RCC 7860 (cell line): Measurements from ENCODE around the gene SPATA24.
"Not testable (repeated sequence)": the region's sequence is repeated elsewhere in the genome, so short reads cannot be mapped to it uniquely, and the experiment has no call there.

Experiments
- DNase-seq: peaks from one replicate; pipeline ENCODE4 v3.0.0-alpha.2; 2015; ENCODE audit warnings: low spot score
- FAIRE-seq: peaks from 2 replicates; lab custom pipeline; 2012; peaks lifted over from hg19 to GRCh38; lab: Jason Lieb, UNC

SPATA24 gene

DNA sequence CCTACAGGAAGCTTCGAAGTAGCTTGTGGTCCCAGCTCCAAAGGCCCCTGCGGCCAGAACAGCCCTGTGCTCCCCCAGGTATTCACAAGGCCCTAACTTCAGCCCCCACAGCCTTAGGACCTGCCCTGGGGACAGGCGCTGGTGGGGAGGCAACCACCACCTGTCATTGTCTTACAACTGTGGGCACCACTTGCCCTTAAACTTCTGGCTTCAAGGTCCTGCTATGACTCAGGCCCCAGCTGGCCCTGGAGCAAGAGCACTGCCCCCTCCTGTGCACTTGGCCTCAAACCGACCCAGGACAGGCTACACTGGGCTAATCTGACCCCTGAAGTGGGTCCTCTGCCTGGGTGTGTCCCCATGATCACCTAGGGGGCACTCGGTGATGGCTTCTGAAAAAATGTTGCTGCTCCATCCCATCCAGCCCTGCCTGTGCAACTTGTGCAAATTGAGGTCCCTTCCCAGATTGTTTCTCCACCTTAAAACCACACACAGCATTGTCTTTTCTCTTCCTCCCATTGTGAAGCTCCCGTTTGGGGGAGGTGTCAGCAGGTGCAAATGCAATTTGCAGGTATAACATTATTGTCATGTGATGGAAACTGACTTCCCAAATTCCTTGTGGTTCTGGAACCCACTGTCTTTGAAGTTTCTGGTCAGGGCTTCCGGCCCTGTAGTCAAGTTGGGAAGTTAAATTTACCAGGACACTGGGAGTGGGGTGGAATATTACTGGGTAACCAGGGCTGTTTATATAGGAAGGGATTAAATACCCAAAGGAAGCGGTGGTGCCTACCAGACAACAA is 7.8 kb downstream of the SPATA24 start:
- no peak for FAIRE-seq
- DNase-seq = no peak

DNA sequence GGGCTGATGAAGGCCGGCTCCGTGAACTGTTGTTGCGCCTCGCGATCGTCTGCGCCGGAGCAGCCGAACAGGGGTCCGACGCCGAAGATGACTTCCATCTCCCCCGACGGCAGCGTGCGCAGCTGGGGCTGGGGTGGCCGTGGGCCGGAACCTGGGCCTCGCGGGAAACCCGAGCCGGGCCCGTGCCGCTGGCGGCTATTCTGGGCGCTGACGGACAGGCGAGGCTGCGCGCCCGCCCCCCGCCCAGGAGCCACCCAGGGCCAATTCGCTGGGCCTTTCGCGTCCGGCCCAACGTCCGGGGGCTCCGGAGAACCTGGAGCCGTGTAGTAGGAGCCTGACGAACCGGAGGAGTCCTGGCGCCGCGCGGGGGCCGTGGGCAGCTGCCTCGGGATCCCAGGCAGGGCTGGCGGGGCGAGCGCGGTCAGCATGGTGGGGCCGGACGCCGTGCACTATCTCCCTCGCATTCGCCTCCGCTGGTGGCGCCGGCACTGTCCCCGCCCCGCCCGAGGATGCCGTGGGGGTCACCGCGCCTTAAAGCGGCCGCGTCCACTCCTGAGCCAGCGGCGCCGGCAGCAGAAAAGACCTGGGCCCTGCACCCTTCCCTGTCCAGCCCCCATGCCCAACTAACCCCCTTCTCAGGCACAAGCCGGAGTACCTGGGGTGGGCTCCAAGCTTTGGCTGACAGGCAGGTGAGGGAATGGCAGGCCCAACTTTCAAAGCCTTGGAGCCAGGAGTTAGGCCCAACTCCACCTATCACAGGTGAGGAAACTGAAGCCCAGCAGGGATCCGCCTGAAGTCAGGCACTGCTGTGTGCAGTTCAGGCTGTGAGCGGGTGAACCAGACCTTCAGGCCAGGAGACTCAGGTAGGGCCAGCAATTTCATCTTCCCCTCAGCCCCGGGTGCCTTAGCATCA is 9.0 kb downstream of the SPATA24 start, which contains the start of gene PROB1:
PROB1 (minus strand) TSS at position 451 of the 913 bp plus-strand sequence; CDS start at position 428, 23 bp downstream.
- DNase-seq = no peak
- no peak for FAIRE-seq

DNA sequence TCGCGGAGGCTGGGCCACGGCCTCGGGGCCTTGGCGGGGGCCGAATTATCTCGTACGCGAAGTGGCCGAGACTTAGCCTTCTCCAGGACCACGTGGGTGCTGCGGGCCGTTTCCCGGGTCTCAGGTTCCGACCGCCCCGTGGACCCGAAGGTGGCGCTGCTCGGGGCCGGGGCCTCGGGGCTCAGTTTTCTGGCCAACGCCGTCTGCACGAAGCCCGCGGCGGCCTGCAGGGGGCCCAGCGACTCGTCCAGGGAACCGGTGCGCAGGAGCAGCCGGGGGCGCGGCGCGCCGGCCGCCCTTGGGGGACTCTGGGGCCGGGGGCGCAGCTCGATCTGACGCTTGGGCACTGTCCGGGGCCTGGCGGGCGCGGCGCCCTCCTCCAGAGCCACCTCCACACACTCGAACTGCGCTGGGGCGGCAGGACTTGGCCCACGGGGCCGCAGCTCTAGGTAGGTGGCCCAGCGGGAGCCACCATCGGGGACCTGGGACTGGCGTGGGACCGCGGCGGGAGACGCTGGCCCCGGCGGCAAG is 9.7 kb downstream of the SPATA24 start:
- no peak for DNase-seq
- no peak for FAIRE-seq

DNA sequence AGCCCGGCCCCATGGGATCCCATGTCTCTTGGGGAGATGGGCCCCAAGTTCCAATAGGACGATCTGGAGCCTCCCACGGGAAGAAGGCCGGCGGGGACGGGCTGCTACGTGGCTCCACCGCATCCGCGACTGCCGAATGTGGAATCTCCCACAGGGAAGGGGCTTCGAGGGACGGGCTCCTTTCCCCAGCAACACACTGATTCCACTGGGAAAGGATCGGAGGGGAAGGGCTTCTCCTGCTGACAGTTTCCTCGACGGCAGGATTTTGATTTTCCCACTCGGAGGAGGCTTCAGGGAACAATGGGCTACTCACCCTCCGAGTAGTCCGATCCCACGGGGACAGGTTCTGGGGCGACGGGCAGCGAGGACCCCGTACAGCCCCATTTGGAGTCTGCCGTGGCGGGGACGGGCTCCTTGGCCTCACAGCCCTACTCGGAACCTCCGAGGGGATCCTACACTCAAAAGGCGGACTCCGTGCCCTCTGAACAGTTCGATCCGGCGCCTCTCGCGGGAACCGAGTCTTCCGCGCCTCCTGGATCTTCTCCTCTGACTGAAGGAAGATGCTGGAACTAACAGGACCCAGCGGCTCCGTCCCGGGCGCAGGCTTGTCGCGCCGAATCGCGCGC is 10.3 kb downstream of the SPATA24 start:
- FAIRE-seq (no peak), DNase-seq (no peak)

DNA sequence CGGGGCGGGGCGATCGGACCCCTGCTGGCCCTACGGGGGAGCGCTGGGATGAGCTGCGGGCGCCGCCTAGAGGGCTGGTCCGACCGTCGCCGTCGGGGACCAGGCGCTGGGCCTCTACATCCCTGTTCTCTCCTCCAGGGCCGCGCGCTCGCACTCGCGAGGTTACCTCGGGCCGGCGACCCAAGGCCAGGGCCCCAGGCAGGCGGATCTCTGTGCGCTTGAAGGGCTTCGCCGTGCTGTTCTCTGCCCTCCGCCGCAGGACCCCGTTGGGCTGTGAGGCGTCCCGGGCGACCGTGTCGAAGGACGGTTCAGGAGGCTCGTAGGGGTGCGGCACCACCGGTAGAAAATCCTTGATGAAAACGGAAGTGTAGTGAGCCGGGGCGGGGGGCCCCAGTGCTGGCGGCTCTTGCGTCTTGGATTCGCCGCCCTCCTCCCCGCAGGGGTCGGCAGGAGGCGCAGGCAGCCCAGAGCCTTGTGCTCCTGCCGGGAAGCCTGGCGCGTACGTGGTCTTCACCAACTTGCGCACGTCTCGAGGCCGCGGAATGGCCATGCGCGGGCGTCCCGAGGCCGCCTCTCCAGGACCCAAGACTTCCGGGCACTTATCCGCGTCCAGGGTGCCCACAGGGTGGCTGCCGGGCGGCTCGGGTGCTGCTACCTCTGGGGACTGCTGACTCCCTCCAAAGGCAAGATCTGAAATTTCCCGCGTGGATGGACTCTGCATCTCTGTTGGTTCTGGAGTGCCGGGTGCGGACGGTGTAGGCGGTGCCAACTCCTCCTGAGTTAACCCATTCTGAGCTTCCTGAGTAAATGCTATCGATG is 11.0 kb downstream of the SPATA24 start:
- FAIRE-seq (no peak), DNase-seq (no peak)

DNA sequence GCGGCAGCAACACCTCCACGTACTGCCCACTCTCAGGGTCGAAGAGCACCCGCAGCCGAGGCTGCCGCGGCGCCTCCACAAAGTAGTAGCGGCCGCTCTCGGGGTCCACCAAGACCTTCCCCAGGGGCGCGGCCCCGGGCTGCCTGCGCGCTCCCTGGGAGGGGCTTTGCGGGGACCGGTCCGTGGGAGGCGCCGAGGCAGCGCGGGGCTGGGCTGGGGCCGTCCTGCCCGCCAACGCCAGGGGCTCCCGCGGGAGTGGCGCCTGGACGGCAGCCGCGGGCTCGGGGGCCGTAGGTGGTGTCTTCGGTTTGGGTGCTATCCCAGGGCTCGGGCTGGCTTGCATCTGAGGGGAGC is 11.6 kb downstream of the SPATA24 start:
- FAIRE-seq = no peak
- DNase-seq = no peak

DNA sequence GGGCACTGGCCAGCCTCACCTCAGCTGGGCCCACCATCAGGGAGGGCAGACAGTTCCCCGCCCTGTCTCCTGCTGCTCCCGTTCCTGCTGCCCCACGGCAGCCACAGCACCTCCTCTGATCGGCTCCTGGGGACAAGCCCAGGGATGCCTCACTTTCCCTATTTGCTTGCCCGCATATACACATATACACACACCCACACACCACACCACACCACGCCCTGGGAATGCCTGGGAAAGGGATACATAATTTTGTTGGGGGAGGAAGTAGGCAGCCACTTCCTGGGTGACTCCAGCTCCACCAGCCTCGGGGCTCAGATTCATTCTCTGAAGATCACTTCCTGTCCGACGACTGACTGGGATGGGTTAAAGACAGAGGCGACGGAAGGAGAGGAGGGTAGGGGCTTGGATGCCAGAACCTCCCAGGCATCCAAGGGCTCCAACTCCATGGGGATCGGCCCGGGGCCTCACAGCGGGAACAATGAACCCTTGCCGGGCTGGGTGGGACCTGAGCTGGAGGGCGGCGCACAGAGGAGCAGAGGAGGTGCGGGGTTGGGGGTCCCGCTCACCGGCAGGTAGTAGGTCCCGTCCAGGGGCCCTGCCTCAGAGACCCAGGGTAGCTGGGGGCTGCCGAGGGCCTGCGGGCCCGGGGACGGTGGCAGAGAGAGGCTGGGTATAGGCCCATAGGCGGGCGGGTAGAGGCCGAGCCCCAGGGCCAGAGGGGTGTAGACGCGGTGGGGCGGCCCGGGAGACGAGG is 12.1 kb downstream of the SPATA24 start:
- FAIRE-seq (no peak), DNase-seq (no peak)

DNA sequence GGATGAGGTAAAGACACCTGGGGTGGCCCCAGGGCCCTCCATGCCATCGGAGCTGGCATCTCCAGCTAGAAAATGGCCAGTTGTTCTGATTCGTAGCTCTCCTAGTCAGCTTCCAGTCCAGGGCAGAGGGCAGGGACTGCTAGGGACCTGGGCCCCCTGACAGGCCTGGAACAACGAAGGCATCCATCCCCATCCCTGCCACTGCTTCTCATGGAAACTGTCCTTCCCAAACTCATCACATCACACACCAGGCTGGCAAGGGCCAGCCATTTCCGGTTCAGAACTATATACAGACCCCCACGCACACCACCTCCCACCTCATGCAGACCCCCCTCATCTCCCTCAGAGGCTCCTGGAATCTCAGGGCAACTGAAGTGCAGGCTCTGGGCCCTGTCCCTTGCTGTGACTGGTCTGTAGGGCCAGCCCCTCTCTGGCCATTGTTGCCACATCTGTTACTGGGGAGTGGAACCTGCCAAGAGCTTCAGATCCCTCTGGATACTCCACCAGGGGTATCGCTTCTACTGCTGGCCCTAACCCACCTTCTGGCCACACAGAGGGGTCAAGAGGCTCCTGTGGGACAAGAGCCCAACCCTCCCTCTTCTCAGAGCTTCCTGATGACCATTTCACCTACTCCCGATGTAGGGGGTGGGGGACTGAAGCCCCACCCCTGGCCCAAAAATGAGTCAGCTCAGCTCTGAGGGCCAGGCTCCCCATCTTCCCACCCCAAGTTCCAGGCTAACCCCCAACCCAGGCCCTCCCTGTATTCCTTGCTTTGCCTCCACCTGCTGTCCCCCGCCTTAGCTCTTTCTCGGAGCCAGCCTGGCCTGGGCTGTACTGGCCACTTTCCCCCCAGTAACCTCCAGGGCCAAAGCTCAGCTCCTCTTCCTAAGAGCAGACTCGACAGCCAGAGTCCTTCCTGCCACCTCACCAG is 13.0 kb downstream of the SPATA24 start:
- no peak for FAIRE-seq

DNA sequence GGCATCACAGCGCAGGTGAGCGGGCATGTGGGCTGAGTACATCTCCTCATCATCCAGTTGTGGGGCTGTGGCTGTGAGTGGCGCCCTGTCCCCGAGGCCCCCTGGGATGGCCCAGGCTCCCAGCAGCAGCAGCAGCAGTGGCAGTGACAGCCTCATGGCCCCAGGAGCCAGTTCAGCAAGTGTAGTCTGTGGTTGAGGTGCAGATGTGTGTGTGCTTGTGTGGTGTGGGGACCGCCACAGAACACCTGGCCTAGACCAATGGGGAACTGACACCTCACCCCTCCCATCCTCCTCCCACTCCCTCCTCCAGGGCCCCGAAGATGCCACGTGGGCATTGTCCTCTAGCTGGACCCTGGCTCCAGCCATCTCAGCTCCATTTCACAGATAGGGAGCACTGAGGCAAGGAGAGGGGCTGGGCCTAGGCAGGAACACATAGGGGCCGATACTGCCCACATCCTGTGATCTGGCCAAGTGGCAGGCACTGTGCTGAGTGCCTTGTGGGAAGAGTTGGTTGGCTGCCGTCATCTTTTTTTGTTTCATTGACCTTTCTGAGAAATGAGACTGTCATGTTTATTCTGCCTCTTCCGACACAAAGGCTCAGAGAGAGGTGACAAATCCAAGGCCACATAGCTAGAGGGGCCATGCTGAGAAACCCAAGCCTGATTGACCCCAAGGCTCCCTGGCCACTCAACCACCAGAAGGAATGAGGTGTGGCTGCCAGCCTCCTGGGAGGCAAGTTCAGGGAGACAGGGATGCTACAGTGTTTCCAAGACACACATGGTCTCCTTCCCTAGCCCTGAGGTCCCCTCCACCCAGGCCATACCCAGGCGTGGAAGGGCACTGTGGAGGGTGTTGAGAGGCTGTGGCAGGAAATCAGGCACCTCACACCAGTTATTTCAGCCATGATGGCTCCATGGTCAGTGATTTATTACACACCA is 13.9 kb downstream of the SPATA24 start, which contains the start of gene MZB1:
MZB1 (minus strand) TSS at position 213 of the 938 bp plus-strand sequence; CDS start at position 156, 57 bp downstream.
- DNase-seq = no peak
- no peak for FAIRE-seq

More for the DNA sequence above, 13.0 kb downstream of the SPATA24 start:
- DNase-seq = no peak

DNA sequence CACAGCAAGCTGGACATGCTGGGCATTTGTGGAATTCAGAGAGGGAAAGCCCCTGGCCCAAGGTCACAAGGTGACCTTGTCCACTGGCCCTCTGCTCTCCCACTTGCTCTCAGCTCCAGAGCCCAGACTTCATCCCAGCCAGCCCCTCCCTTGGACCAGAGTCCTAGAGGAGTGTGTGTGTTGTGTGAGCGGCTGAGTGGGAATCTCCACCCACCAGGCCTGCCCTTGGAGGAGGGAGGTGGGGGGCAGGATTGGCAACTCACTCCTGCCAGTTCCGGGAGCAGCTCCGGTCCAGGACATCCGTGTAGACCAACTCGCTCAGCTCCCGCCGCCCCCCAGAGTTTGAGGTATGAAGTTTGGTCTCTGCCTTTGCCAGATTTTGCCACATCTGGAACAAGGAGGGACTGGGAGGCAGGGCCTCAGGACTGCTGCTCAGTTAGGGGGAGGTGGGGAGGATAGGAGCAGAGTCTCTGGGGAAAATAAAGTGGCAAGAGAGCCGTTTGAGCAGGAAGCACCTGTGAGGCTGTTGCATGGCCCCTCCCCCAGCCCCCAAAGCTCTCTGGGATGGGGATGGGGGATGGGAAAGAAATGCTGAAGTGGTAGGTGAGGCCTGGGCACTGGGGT is 15.6 kb downstream of the SPATA24 start:
- FAIRE-seq (no peak), DNase-seq (no peak)

DNA sequence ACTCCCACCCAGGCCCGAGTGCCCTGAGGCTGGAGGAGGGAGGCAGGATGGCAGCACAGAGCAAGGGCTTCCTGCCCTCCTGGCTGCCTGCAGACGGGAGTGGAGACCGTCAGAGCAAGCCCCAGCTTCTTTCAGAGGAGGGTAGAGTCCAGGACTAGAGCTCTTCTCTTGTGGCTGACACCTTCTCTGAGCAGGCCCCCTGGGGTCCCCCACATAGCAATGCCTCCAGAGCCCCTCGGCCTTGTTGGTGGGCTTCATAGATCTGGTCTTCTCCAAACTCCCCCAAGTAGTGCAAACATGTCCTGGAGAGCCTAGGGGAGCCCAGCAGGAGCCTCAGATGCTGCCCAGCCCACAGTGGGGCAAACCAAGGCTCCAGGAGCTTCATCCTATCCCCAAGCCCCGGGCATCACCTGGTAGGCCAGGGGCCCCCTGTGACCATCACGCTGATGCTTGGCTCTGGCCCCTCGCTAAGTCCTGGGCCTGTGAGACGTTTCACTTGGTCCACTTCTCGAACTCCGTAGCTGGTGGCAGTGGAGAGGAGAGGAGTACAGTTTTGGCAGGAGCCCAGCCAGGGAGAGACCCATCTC is 16.2 kb downstream of the SPATA24 start:
- FAIRE-seq = no peak

DNA sequence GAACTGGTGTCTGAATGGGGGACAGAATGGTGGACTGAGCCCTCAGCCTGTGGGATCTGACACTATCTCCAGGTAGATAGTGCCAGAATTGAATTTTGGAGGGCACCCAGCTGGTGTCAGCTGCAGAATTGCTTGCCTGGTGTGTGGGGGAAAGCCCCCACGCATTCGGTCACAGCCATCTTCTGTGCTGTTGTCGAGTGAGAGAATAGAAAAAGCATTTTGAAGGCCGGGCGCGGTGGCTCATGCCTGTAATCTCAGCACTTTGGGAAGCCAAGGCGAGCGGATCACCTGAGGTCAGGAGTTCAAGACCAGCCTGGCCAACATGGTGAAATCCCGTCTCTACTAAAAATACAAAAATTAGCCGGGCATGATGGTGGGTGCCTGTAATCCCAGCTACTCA is 16.9 kb downstream of the SPATA24 start:
- not testable (repeated sequence) for FAIRE-seq, DNase-seq

More for the DNA sequence above, 16.2 kb downstream of the SPATA24 start:
- no peak for DNase-seq

DNA sequence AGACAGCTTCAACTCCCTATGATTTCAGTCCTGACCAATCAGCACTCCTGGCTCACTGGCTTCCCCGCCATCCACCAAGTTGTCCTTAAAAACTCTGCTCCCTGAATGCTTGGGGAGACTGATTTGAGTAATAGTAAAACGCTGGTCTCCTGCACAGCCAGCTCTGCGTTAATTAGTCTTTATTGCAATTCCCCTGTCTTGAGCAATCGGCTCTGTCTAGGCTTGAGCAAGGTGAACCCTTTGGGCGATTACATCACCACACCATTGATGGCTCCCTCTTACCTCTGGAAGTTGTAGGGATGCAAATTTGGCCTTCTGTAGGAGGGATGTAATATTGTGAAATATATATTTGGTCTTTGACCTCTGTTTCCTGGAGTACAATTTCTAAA is 17.8 kb downstream of the SPATA24 start:
- FAIRE-seq (no peak), DNase-seq (no peak)

DNA sequence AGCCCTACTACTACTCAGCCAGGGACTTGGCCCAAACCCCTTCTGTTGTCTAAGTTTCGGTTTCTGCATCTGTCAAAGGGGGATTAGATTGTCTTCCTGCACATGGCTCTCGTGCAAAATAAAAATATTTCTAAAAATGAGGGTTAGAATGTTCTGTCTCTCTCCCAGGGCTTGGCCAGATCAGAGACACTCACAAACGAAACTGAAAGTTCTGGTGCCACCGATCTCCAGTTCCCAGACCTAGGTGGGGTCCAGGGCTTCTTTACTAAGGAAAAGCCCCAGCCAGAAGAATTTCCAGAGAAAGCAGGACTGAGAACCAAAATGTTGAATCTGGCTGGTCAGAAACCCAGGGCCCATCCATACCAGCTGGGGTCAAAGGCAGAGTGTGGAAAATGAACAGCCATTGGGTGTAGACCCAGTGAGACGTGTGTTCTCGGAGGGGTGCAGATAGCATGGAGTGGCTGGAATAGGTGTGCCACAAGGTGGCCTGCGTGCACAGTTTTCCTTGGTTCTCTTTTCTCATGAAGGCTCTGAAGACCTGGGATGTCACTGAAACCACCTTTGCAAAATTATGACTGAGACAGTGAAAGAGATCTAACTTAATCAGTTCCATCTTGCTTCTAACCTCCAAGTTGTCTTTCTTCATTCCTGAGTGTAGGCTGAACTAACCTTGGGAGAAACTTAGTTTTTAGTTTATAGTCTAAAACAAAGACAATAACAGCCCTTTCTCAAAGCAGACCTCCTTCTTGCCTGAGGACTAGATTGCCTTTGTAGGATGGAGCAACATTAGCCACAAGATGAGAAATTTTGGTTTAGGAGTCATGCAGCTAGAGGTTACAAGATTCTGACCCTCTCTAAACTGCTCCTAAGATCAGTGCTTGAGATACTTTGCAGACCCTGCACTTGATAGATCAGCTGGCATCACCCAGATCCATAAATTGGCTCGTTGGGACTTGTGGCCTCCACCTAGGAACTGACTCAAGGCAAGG is 18.5 kb downstream of the SPATA24 start:
- DNase-seq (no peak), FAIRE-seq (no peak)

DNA sequence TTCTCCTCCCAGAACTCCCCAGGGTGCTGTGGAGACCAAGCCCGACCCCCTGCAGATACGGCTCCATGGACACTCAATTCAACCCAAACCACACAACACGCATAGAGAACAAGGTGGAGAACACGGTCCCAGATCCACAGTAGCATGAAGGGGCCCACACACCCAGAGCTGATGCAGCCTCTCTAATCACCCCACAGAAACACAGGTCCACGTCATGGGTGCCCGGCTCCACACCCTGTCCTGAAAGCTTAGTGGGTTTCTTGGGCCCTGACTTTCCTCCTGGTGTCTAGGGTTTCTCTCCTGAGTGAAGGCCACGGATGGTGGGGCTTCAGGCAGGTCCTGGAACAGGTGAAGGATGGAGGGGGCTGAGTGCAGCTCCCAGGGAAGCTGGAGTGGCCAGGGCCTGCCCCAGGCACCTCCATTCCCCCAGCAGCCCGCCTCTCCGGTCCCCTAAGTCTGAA is 19.3 kb downstream of the SPATA24 start:
- FAIRE-seq = no peak
- no peak for DNase-seq
